LNCaP clone FGC (cell line): Measurements from ENCODE around the gene CSTF1.

Experiments
- DNase-seq: peaks from one replicate; pipeline ENCODE4 v3.0.0-alpha.2; 2011; ENCODE audit warnings: low read depth
- H3K4me3 ChIP-seq: 2 replicates; pipeline ENCODE4 v1.5.1; 2011; ENCODE audit warnings: mild to moderate bottlenecking, low read depth, low read length, control low read depth
- CTCF ChIP-seq: IDR thresholded peaks from 2 replicates; pipeline ENCODE4 v1.5.1; 2012; ENCODE audit warnings: mild to moderate bottlenecking; ENCODE audit not compliant: control insufficient read depth, insufficient read depth; ENCODE audit errors: extremely low read depth

Gene CSTF1

GRCh38 chr20:56368351-56369134 is 23.9 kb upstream of the CSTF1 start:
- H3K4me3 ChIP-seq = no peak overlapping the region
- TF ChIP-seq CTCF = no peak
- no peak for DNase-seq

GRCh38 chr20:56369179-56369578 is 23.3 kb upstream of the CSTF1 start:
- DNase-seq = no peak
- no peak overlapping the region for H3K4me3 ChIP-seq
- TF ChIP-seq CTCF = no peak

- TF ChIP-seq CTCF = no peak
- no peak for DNase-seq
- no peak overlapping the region for H3K4me3 ChIP-seq
These were observed 20.5 kb upstream of the CSTF1 start for GRCh38 chr20:56371977-56372376.

- TF ChIP-seq CTCF = no peak
- no peak for DNase-seq
- H3K4me3 ChIP-seq = no peak overlapping the region
These were observed 19.6 kb upstream of the CSTF1 start for GRCh38 chr20:56372850-56373249.

GRCh38 chr20:56373942-56374341 is 18.5 kb upstream of the CSTF1 start:
- TF ChIP-seq CTCF = no peak
- H3K4me3 ChIP-seq = no peak overlapping the region
- DNase-seq = no peak

GRCh38 chr20:56376331-56376730 is 16.1 kb upstream of the CSTF1 start:
- no peak for DNase-seq
- no peak overlapping the region for H3K4me3 ChIP-seq
- no peak for TF ChIP-seq CTCF

GRCh38 chr20:56378386-56378785 is 14.1 kb upstream of the CSTF1 start:
- no peak overlapping the region for H3K4me3 ChIP-seq
- no peak for DNase-seq
- no peak for TF ChIP-seq CTCF
